GM20431 (cell line): ENCODE measurements around the gene MAPK6.

Experiments used
- in situ Hi-C: fragments of 300-500 bp; cut with MseI, MboI; formaldehyde crosslinking; loops from one replicate; pipeline ENCODE4 v1.15.0; 2020; ENCODE audit warnings: low sequenced_read_pairs; ENCODE audit not compliant: unreplicated experiment

Gene MAPK6

GRCh38 chr15:52099651-52100272, 80.7 kb downstream of the MAPK6 start:
- in situ Hi-C loops = no loop called here

- in situ Hi-C loops = no loop called here
Observed at GRCh38 chr15:52100807-52101442, 81.9 kb downstream of the MAPK6 start.

GRCh38 chr15:52101542-52102323, 82.7 kb downstream of the MAPK6 start:
- in situ Hi-C loops = no loop called here

- in situ Hi-C loops = no loop called here
Observed at GRCh38 chr15:52102463-52102862, 83.4 kb downstream of the MAPK6 start.

GRCh38 chr15:52103217-52104207, 84.5 kb downstream of the MAPK6 start:
- in situ Hi-C loops = no loop called here

GRCh38 chr15:52104532-52105004, 85.5 kb downstream of the MAPK6 start:
- in situ Hi-C loops = no loop called here

- in situ Hi-C loops = no loop called here
Observed at GRCh38 chr15:52105846-52106245, 86.8 kb downstream of the MAPK6 start.

- in situ Hi-C loops = no loop called here
Observed at GRCh38 chr15:52106641-52107040, 87.6 kb downstream of the MAPK6 start.

GRCh38 chr15:52107238-52107637, 88.2 kb downstream of the MAPK6 start:
- in situ Hi-C loops = no loop called here

- in situ Hi-C loops = no loop called here
Observed at GRCh38 chr15:52109559-52110451, 90.8 kb downstream of the MAPK6 start.

- in situ Hi-C loops = no loop called here
Observed at GRCh38 chr15:52111517-52112202, 92.6 kb downstream of the MAPK6 start.

- in situ Hi-C loops = no loop called here
Observed at GRCh38 chr15:52112203-52112750, 93.3 kb downstream of the MAPK6 start.

GRCh38 chr15:52113235-52113634, 94.2 kb downstream of the MAPK6 start:
- in situ Hi-C loops = no loop called here

GRCh38 chr15:52113708-52114107, 94.7 kb downstream of the MAPK6 start:
- in situ Hi-C loops = no loop called here

GRCh38 chr15:52114261-52115055, 95.4 kb downstream of the MAPK6 start:
- in situ Hi-C loops = no loop called here

GRCh38 chr15:52115598-52116427, 96.8 kb downstream of the MAPK6 start:
- in situ Hi-C loops = no loop called here
